Heart right ventricle (tissue), 16 donors: ENCODE results near the gene SOSTDC1. TPM values are rescaled to one million over a fixed set of nuclear protein-coding genes. Genes with fewer than 3 reads are reported as not detected.

Experiments used
- ATAC-seq, 8 donors: fragments of 200-7000 bp; cut with Tn5 transposase; one replicate each; pipeline ENCODE4 v1.9.1; 2020; ENCODE audit warnings: mild to moderate bottlenecking in 8 of 8, moderate library complexity in 8 of 8, moderate number of reproducible peaks in 1 of 8
- DNase-seq, 2 donors: peaks; one replicate each; pipeline ENCODE4 v3.0.0-alpha.2; 2020
- H3K27ac ChIP-seq, 10 donors: fragments of 200-600 bp; sonication (generic) in 2 of 10; one replicate each; pipeline versions ENCODE4 v1.5.0 to v1.8.0; 2020 to 2022; ENCODE audit warnings: mild to moderate bottlenecking in 3 of 10
- H3K27me3 ChIP-seq, 7 donors: fragments of 200-600 bp; one replicate each; pipeline ENCODE4 v1.8.0; 2021 to 2022; ENCODE audit warnings: mild to moderate bottlenecking in 2 of 7
- H3K36me3 ChIP-seq, 9 donors: fragments of 200-600 bp; sonication (generic) in 1 of 9; one replicate each; pipeline versions ENCODE4 v1.5.0 to v1.8.0; 2020 to 2022; ENCODE audit warnings: mild to moderate bottlenecking in 2 of 9
- H3K4me1 ChIP-seq, 9 donors: fragments of 200-600 bp; sonication (generic) in 1 of 9; one replicate each; pipeline versions ENCODE4 v1.5.0 to v1.8.0; 2020 to 2022; ENCODE audit warnings: mild to moderate bottlenecking in 4 of 9
- H3K4me3 ChIP-seq, 10 donors: fragments of 200-600 bp; sonication (generic) in 2 of 10; one replicate each; pipeline versions ENCODE4 v1.5.0 to v1.8.0; 2020 to 2022; ENCODE audit warnings: mild to moderate bottlenecking in 7 of 10, moderate library complexity in 2 of 10
- H3K9me3 ChIP-seq, 11 donors: fragments of 200-600 bp in 10 of 11; sonication (generic) in 2 of 11; one replicate each; pipeline versions ENCODE4 v1.5.0 to v1.8.0; 2013 to 2022; ENCODE audit warnings: mild to moderate bottlenecking in 2 of 11, control low read depth in 1 of 11, moderate library complexity in 1 of 11
- WGBS, 2 donors: extraction: QIAGEN DNeasy Blood & Tissue Kit; methylation state at CpG; one replicate each; pipeline ENCODE4 v1.1.7; 2013; ENCODE audit warnings: inconsistent platforms in 1 of 2; 5-methylcytosine and 5-hydroxymethylcytosine counted together
- intact Hi-C, 10 donors: fragments of 100-400 bp; cut with DNase I; formaldehyde crosslinking; loops; one replicate each; pipeline versions ENCODE4 v1.11.1 to v1.14.2; 2022
- polyA plus RNA-seq, 2 donors: library from polyadenylated mRNA; stranded (reverse); fragments of 200-250 nt; gene quantifications; one replicate each; pipeline ENCODE4 v1.2.3, GENCODE V29; 2013
- total RNA-seq, 10 donors: library from RNA; stranded (reverse); fragmentation: NEBNext Ultra II Directional in 3 of 10; extraction: Animal tissue kit (Norgen Biotek cat#: 25700) in 3 of 10; gene quantifications; one replicate each; pipeline versions ENCODE4 v1.2.1 to v1.2.4, GENCODE V29; 2021 to 2023
- TF ChIP-seq, protein P1 (sequence below), 9 donors: fragments of 200-600 bp; sonication (generic) in 2 of 9; IDR thresholded peaks; one replicate each; pipeline versions ENCODE4 v1.5.0 to v1.8.0; 2021 to 2022; ENCODE audit warnings: antibody characterized with exemption in 9 of 9, mild to moderate bottlenecking in 5 of 9, moderate library complexity in 1 of 9
- donor health status: Arrhythmogenic right ventricular cardiomyopathy.
- donor health status: ischemic (EF 13 %, LVEDD 7.1; RV severe dilation, severe dysfunction).
- donor health status: healthy with polysubstance abuse.
- donor health status: DM: no; HTN: yes; CAD: no.
- donor health status: DM: no; HTN: no; CAD: no.
- donor health status: ischemic (EF 25% LVEDD 6.9; RV normal size, moderate dysfunction).
- donor health status: ischemic (EF 25% LVEDD 5.7; RV mildly dilated, moderate dysfunction).
- donor health status: healthy.
- donor health status: DM: yes; HTN: yes; CAD: no.
- donor health status: Ischemic cardiomyopathy.
- donor health status: ischemic (EF 35%, LVEDD 5.7; RV mildly dilated, moderate dysfunction).
- donor health status: nonischemic (EF 11% LVEDD 7.7; RV severe dilation, severe dysfunction).
- donor health status: DM: yes; HTN: yes; CAD: no.
- donor health status: PGD.
- donor health status: ischemic (EF 29% LVEDD 5.4; RV normal size, mild dysfunction).
- donor health status: nonischemic (EF 23%, LVEDD 6.1; RV moderate dilation, normal function).

SOSTDC1 gene
- total and polyA plus RNA-seq, 12 donors: 0.15 to 2.1 (median 0.22) TPM; not detected in 5

- DNase-seq (no peak), ATAC-seq (no peak)
- H3K27ac ChIP-seq: no peak overlapping the region
- H3K4me3 ChIP-seq: no peak overlapping the region
- TF ChIP-seq, protein P1, sequence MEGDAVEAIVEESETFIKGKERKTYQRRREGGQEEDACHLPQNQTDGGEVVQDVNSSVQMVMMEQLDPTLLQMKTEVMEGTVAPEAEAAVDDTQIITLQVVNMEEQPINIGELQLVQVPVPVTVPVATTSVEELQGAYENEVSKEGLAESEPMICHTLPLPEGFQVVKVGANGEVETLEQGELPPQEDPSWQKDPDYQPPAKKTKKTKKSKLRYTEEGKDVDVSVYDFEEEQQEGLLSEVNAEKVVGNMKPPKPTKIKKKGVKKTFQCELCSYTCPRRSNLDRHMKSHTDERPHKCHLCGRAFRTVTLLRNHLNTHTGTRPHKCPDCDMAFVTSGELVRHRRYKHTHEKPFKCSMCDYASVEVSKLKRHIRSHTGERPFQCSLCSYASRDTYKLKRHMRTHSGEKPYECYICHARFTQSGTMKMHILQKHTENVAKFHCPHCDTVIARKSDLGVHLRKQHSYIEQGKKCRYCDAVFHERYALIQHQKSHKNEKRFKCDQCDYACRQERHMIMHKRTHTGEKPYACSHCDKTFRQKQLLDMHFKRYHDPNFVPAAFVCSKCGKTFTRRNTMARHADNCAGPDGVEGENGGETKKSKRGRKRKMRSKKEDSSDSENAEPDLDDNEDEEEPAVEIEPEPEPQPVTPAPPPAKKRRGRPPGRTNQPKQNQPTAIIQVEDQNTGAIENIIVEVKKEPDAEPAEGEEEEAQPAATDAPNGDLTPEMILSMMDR (IDR thresholded peaks at IDR 0.05): no peak
- H3K36me3 ChIP-seq: no peaks in the 10 kb centered on the region
- no peaks in the 10 kb centered on the region for H3K27me3 ChIP-seq
- WGBS, 2 donors: 67 to 92% methylated on average over 2 of the region's 2 CpGs
- no peaks in the 10 kb centered on the region for H3K9me3 ChIP-seq
- no peaks in the 10 kb centered on the region for H3K4me1 ChIP-seq
- intact Hi-C loops: no loop called here
These were observed 27.7 kb upstream of the SOSTDC1 start for GRCh38 chr7:16493266-16493665.

DNA sequence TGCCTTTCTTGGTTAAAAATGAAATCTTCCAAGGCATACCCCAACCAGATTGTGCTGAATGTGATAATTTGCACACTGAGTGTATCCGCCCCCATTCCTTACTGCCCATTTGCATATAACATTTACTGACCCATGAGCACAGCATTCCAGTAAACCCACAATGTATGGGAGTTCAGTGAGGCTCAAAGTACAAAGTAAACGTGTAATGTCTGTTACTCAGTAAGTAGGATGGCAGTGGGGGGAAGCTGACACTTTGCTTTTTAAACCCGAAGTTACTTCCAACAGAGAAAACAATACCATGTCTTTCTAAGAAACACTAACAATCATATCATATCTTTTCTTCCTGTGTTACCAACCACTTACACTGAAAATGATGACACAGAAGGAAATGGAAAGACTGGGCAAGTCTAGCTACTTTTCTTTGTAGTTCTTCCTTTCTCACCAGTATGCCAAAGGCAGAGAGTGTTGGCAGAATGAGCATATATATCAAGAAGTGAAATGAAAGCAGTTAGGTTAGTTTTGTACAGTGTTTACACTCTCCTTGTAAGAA, 27.1 kb upstream of the SOSTDC1 start:
- Histone ChIP-seq H3K36me3 (no peaks in the 10 kb centered on the region), H3K27ac (no peak overlapping the region), H3K9me3 (no peaks in the 10 kb centered on the region), H3K27me3 (no peaks in the 10 kb centered on the region), H3K4me3 (no peak overlapping the region), H3K4me1 (no peaks in the 10 kb centered on the region)
- DNase-seq: no peak
- WGBS, 2 donors: 44 to 57% methylated on average over 3 of the region's 3 CpGs
- ATAC-seq: no peak
- TF ChIP-seq, protein P1 (IDR thresholded peaks at IDR 0.05): no peak
- intact Hi-C loops: no loop called here

GRCh38 chr7:16491148-16491547, 25.6 kb upstream of the SOSTDC1 start:
- Histone ChIP-seq H3K27me3 (no peaks in the 10 kb centered on the region), H3K36me3 (no peaks in the 10 kb centered on the region), H3K9me3 (no peaks in the 10 kb centered on the region), H3K4me3 (no peak overlapping the region), H3K27ac (no peak overlapping the region), H3K4me1 (no peaks in the 10 kb centered on the region)
- TF ChIP-seq, protein P1 (IDR thresholded peaks at IDR 0.05): no peak
- DNase-seq (no peak), ATAC-seq (no peak)
- intact Hi-C loops: no loop called here
- WGBS, 2 donors: 85 to 96% methylated on average over 2 of the region's 2 CpGs

DNA sequence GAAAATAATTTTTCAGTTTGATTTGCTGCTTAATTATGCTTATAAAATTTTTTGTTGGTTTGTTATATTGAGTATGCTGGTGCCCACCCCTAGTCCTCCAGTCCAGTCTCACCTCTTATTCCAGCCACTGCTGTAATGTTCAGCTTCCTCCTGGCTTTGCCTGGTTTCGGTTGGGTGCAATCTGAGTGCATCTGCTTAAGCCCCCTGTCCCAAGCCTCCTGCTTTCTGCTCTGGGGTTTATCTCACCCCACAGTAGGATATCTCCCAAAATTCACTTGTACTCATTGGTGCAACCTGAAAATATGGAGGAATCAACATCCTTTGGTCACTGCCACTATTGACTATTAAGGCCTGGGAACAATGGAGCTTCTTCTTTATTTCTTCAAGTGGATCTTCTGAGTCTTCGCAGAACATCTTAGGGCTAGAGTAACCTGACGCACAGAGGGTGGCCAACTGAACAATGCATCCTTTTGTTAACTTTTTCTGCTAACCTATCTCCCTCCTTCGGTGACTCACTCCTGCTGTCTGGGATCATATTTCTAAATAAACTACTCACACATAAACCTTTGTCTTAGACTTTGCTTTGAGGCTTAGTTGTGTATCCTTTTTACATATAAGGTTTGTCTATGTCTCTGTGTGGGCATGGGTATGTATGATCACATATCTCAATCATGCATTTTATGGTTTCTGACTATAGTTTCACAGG, 19.1 kb upstream of the SOSTDC1 start:
- H3K36me3 ChIP-seq: no peaks in the 10 kb centered on the region
- TF ChIP-seq, protein P1 (IDR thresholded peaks at IDR 0.05): no peak

More for the DNA sequence above, 19.1 kb upstream of the SOSTDC1 start:
- DNase-seq (no peak), ATAC-seq (no peak)
- Histone ChIP-seq H3K27ac (no peak overlapping the region), H3K4me3 (no peak overlapping the region), H3K4me1 (no peaks in the 10 kb centered on the region), H3K9me3 (no peaks in the 10 kb centered on the region), H3K27me3 (no peaks in the 10 kb centered on the region)
- 77 to 84% methylated on average over 4 of the region's 4 CpGs for WGBS, 2 donors
- intact Hi-C loops: no loop called here
